WTC11 (cell line): ENCODE results near the gene AFAP1L1. TPM values are rescaled to one million over a fixed set of nuclear protein-coding genes. Genes with fewer than 3 reads are reported as not detected.

Experiments
- total RNA-seq: library from RNA; stranded (reverse); gene quantifications from 3 replicates; pipeline ENCODE4 v1.2.3, GENCODE V29; 2021

AFAP1L1 gene
- total RNA-seq, 1 experiment from 2014 or later: 8.4 TPM

Other genes with a start within 250 kb of the AFAP1L1 start
- gene SH3TC2, start 208.8 kb upstream of the AFAP1L1 start, total RNA-seq: 0.18 to 0.78 TPM (median 0.61 TPM) in 3 replicates
- 0.33 to 0.69 TPM (median 0.46 TPM) in 3 replicates for gene ABLIM3, start 130.4 kb upstream of the AFAP1L1 start, total RNA-seq
- 35.3 to 48.6 TPM (median 35.5 TPM) in 3 replicates for gene GRPEL2, start 73.6 kb downstream of the AFAP1L1 start, total RNA-seq
- 8.1 to 19.2 TPM (median 17.2 TPM) in 3 replicates for gene PCYOX1L, start 86.2 kb downstream of the AFAP1L1 start, total RNA-seq
- gene IL17B, start 107.4 kb downstream of the AFAP1L1 start, total RNA-seq: not detected in 3 replicates